HG03575 (cell line): Measurements from ENCODE around the gene GPR39.

Source experiments
- ATAC-seq: cut with Tn5 transposase; IDR thresholded peaks from one replicate; pipeline ENCODE4 v1.9.1; 2021; ENCODE audit not compliant: unreplicated experiment, insufficient number of reproducible peaks, low FRiP score; ENCODE audit errors: extremely low read depth

Gene GPR39

GRCh38 chr2:132404056-132404455 lies 12.5 kb upstream of the GPR39 start:
- ATAC-seq = no peak

- ATAC-seq = no peak
Observed at GRCh38 chr2:132407784-132408183, 8.8 kb upstream of the GPR39 start.

- no peak for ATAC-seq
Observed at GRCh38 chr2:132412021-132412420, 4.6 kb upstream of the GPR39 start.

- no peak for ATAC-seq
Observed at GRCh38 chr2:132414081-132414480, 2.5 kb upstream of the GPR39 start.

GRCh38 chr2:132415256-132415914 lies 1.2 kb upstream of the GPR39 start:
- ATAC-seq = no peak

GRCh38 chr2:132415915-132416722 lies 486 bp upstream of the GPR39 start:
- no peak for ATAC-seq

- ATAC-seq = no peak
Observed at GRCh38 chr2:132417430-132418035, 928 bp downstream of the GPR39 start.

GRCh38 chr2:132419235-132419634 lies 2.6 kb downstream of the GPR39 start:
- ATAC-seq = no peak

GRCh38 chr2:132419941-132420340 lies 3.3 kb downstream of the GPR39 start:
- no peak for ATAC-seq

- ATAC-seq = no peak
Observed at GRCh38 chr2:132420816-132421805, 4.5 kb downstream of the GPR39 start.

GRCh38 chr2:132422736-132423135 lies 6.1 kb downstream of the GPR39 start:
- no peak for ATAC-seq

GRCh38 chr2:132424526-132425121 lies 8.0 kb downstream of the GPR39 start:
- ATAC-seq = no peak

GRCh38 chr2:132426033-132426432 lies 9.4 kb downstream of the GPR39 start:
- no peak for ATAC-seq

- no peak for ATAC-seq
Observed at GRCh38 chr2:132426656-132427055, 10.1 kb downstream of the GPR39 start.

GRCh38 chr2:132429351-132429750 lies 12.7 kb downstream of the GPR39 start:
- ATAC-seq = no peak

- ATAC-seq = no peak
Observed at GRCh38 chr2:132429941-132430573, 13.5 kb downstream of the GPR39 start.

GRCh38 chr2:132430895-132431294 lies 14.3 kb downstream of the GPR39 start:
- no peak for ATAC-seq
